ENCODE data around the gene CNTFR. TPM values are rescaled to one million over a fixed set of nuclear protein-coding genes. Genes with fewer than 3 reads are reported as not detected.
"Not testable (repeated sequence)": the region's sequence is repeated elsewhere in the genome, so short reads cannot be mapped to it uniquely, and the experiment has no call there.

Gene CNTFR
- 2.5 TPM for total RNA-seq
- long read RNA-seq, partial matches to known transcripts = 0 of 1 reads
- long read RNA-seq, other reads (novel, unspliced or antisense) = 0 of 1 reads

- Histone ChIP-seq H3K4me1 (peaks cover 38% of the 10 kb centered on the region), H3K4me3 (peak within 1 kb of the TSS; percentile 50), H3K27ac (no peak within 1 kb of the TSS), H3K27me3 (ENCODE audit: low read depth) (peaks cover 88% of the 10 kb centered on the region), H3K36me3 (no peaks in the 10 kb centered on the region), H3K9me3 (no peaks in the 10 kb centered on the region)
- intact Hi-C loops (cut with DNase I) = no loop called here
- no peak for TF ChIP-seq CTCF (IDR thresholded peaks at IDR 0.05)
- ATAC-seq (peak in 1 of 2 donors; percentile 8), DNase-seq (peak; percentile 46)
These were observed at the start of gene CNTFR for GRCh38 chr9:34589636-34590380. TSS of gene CNTFR (minus strand) at chr9:34589724. CDS start at chr9:34568981, 20,743 bp downstream.

GRCh38 chr9:34639322-34639721, 49.8 kb upstream of the CNTFR start:
- H3K27me3 ChIP-seq (ENCODE audit: low read depth); intact Hi-C loops (cut with DNase I); H3K4me3 ChIP-seq; H3K36me3 ChIP-seq; H3K27ac ChIP-seq; ATAC-seq; DNase-seq; H3K9me3 ChIP-seq: not testable (repeated sequence)
- H3K4me1 ChIP-seq = peaks cover 30% of the 10 kb centered on the region

DNA sequence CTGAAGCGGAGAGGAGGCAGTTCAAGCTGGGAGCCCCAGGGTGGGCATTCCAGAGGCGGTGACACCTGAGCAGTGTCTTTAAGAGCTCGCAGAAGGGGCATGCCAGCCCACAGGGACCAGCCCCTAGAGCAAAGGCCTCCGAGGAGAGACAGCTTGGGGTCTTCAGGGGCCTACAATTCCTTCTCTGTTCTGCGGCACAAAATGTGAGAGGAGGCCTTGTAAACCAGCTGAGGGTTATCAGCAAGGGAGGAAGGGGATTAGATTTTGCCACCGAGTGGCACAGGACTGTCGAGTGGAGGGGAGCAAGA, 48.6 kb upstream of the CNTFR start:
- H3K27ac ChIP-seq = peak overlapping the region; percentile 88
- DNase-seq = no peak
- TF ChIP-seq CTCF (IDR thresholded peaks at IDR 0.05) = no peak
- H3K27me3 ChIP-seq (ENCODE audit: low read depth) = no peaks in the 10 kb centered on the region
- intact Hi-C loops (cut with DNase I) = no loop called here
- no peak for ATAC-seq
- peaks cover 30% of the 10 kb centered on the region for H3K4me1 ChIP-seq
- peaks cover 6% of the 10 kb centered on the region for H3K36me3 ChIP-seq
- H3K9me3 ChIP-seq = no peaks in the 10 kb centered on the region
- H3K4me3 ChIP-seq = peak overlapping the region; percentile 88

GRCh38 chr9:34637356-34638137, 48.0 kb upstream of the CNTFR start, which contains the start of gene SIGMAR1:
TSS of gene SIGMAR1 (minus strand) at chr9:34637787. CDS start at chr9:34637697, 90 bp downstream.
- DNase-seq = peak; percentile 96
- no peak for TF ChIP-seq CTCF (IDR thresholded peaks at IDR 0.05)
- Histone ChIP-seq H3K4me1 (peaks cover 30% of the 10 kb centered on the region), H3K4me3 (peak within 1 kb of the TSS; percentile 88), H3K9me3 (no peaks in the 10 kb centered on the region), H3K27ac (peak within 1 kb of the TSS; percentile 88), H3K27me3 (ENCODE audit: low read depth) (no peaks in the 10 kb centered on the region), H3K36me3 (peaks cover 6% of the 10 kb centered on the region)
- ATAC-seq = peak; percentile 98 to 99
- intact Hi-C loops (cut with DNase I) = no loop called here

- no peak for TF ChIP-seq CTCF (IDR thresholded peaks at IDR 0.05)
- Histone ChIP-seq H3K27me3 (ENCODE audit: low read depth) (no peaks in the 10 kb centered on the region), H3K9me3 (no peaks in the 10 kb centered on the region), H3K36me3 (peaks cover 6% of the 10 kb centered on the region), H3K4me1 (peaks cover 30% of the 10 kb centered on the region), H3K4me3 (peak overlapping the region; percentile 88), H3K27ac (peak overlapping the region; percentile 88)
- no peak for DNase-seq
- intact Hi-C loops (cut with DNase I) = no loop called here
- no peak for ATAC-seq
These were observed 47.3 kb upstream of the CNTFR start for GRCh38 chr9:34636791-34637355.
